Liver (tissue), 9 donors: ENCODE results near the gene AKAP13. TPM values are rescaled to one million over a fixed set of nuclear protein-coding genes. Genes with fewer than 3 reads are reported as not detected.

Source experiments
- DNase-seq: peaks from one replicate; pipeline ENCODE4 v3.0.0-alpha.2; 2017; ENCODE audit warnings: low spot score
- H3K27ac ChIP-seq, 2 donors: one replicate each; pipeline ENCODE4 v1.7.0; 2013; ENCODE audit warnings: inconsistent platforms in 2 of 2, low read length in 2 of 2, control low read depth in 1 of 2, low read depth in 1 of 2, mild to moderate bottlenecking in 1 of 2
- H3K27me3 ChIP-seq, 4 donors: one replicate each; pipeline versions ENCODE4 v1.6.1 to v1.7.0; 2013; ENCODE audit warnings: low read length in 3 of 4, inconsistent platforms in 1 of 4, mild to moderate bottlenecking in 1 of 4, moderate library complexity in 1 of 4; ENCODE audit not compliant: control insufficient read depth in 4 of 4, insufficient read depth in 4 of 4
- H3K36me3 ChIP-seq, 4 donors: one replicate each; pipeline versions ENCODE4 v1.6.1 to v1.7.0; 2013; ENCODE audit warnings: low read length in 3 of 4, mild to moderate bottlenecking in 3 of 4, low read depth in 1 of 4, moderate library complexity in 1 of 4; ENCODE audit not compliant: control insufficient read depth in 4 of 4, insufficient read depth in 3 of 4
- H3K4me1 ChIP-seq, 4 donors: one replicate each; pipeline versions ENCODE4 v1.6.1 to v1.7.0; 2013; ENCODE audit warnings: low read length in 3 of 4, mild to moderate bottlenecking in 3 of 4, moderate library complexity in 1 of 4; ENCODE audit not compliant: control insufficient read depth in 4 of 4, insufficient read depth in 4 of 4
- H3K4me3 ChIP-seq, 3 donors: one replicate each; pipeline versions ENCODE4 v1.6.1 to v1.7.0; 2013; ENCODE audit warnings: low read length in 3 of 3, control low read depth in 1 of 3, low read depth in 1 of 3, mild to moderate bottlenecking in 1 of 3
- H3K9ac ChIP-seq, 2 donors: one replicate each; pipeline ENCODE4 v1.7.0; 2013; ENCODE audit warnings: low read length in 2 of 2, mild to moderate bottlenecking in 2 of 2, moderate library complexity in 2 of 2, control low read depth in 1 of 2, low read depth in 1 of 2
- H3K9me3 ChIP-seq, 4 donors: one replicate each; pipeline versions ENCODE4 v1.6.1 to v1.7.0; 2013; ENCODE audit warnings: low read length in 3 of 4; ENCODE audit not compliant: control insufficient read depth in 4 of 4
- ATF3 ChIP-seq: IDR thresholded peaks from 2 replicates; pipeline ENCODE4 v1.6.1; 2016; ENCODE audit warnings: antibody characterized with exemption
- CTCF ChIP-seq: fragments of 150-350 bp; IDR thresholded peaks from 2 replicates; pipeline ENCODE4 v1.5.1; 2017; ENCODE audit warnings: improper control_type of control experiment, low read depth, low read length; ENCODE audit not compliant: missing input control
- EGR1 ChIP-seq, 2 donors: IDR thresholded peaks; 2 replicates each; pipeline ENCODE4 v1.6.1; 2016 to 2018; ENCODE audit warnings: antibody characterized with exemption in 2 of 2, low read depth in 2 of 2
- FOXA1 ChIP-seq: IDR thresholded peaks from 2 replicates; pipeline ENCODE4 v1.6.1; 2016; ENCODE audit warnings: antibody characterized with exemption
- FOXA2 ChIP-seq: IDR thresholded peaks from 2 replicates; pipeline ENCODE4 v1.6.1; 2016; ENCODE audit warnings: antibody characterized with exemption
- GABPA ChIP-seq, 2 donors: IDR thresholded peaks in 1 of 2; conservative IDR thresholded peaks in 1 of 2; 2 replicates each; pipeline ENCODE4 v1.6.1; 2016; ENCODE audit warnings: antibody characterized with exemption in 2 of 2, mild to moderate bottlenecking in 1 of 2, moderate library complexity in 1 of 2
- HNF4A ChIP-seq, 2 donors: conservative IDR thresholded peaks; 2 replicates each; pipeline ENCODE4 v1.6.1; 2016; ENCODE audit warnings: antibody characterized with exemption in 2 of 2, mild to moderate bottlenecking in 2 of 2
- HNF4G ChIP-seq: IDR thresholded peaks from 2 replicates; pipeline ENCODE4 v1.6.1; 2016; ENCODE audit warnings: antibody characterized with exemption
- JUND ChIP-seq, 2 donors: IDR thresholded peaks; 2 replicates each; pipeline ENCODE4 v1.6.1; 2016; ENCODE audit warnings: antibody characterized with exemption in 2 of 2
- MAX ChIP-seq: IDR thresholded peaks from 2 replicates; pipeline ENCODE4 v1.6.1; 2016; ENCODE audit warnings: antibody characterized with exemption
- NR2F2 ChIP-seq: IDR thresholded peaks from 2 replicates; pipeline ENCODE4 v1.6.1; 2016; ENCODE audit warnings: antibody characterized with exemption
- RAD21 ChIP-seq, 2 donors: IDR thresholded peaks; 2 replicates each; pipeline ENCODE4 v1.6.1; 2016; ENCODE audit warnings: antibody characterized with exemption in 2 of 2, mild to moderate bottlenecking in 2 of 2
- REST ChIP-seq: IDR thresholded peaks from 2 replicates; pipeline ENCODE4 v1.6.1; 2016; ENCODE audit warnings: antibody characterized with exemption, mild to moderate bottlenecking
- RXRA ChIP-seq, 2 donors: IDR thresholded peaks; 2 replicates each; pipeline ENCODE4 v1.6.1; 2017 to 2018; ENCODE audit warnings: antibody characterized with exemption in 2 of 2, mild to moderate bottlenecking in 1 of 2
- SP1 ChIP-seq: IDR thresholded peaks from 2 replicates; pipeline ENCODE4 v1.6.1; 2018; ENCODE audit warnings: antibody characterized with exemption, mild to moderate bottlenecking
- TAF1 ChIP-seq: conservative IDR thresholded peaks from 2 replicates; pipeline ENCODE4 v1.6.1; 2016; ENCODE audit warnings: antibody characterized with exemption, mild to moderate bottlenecking
- YY1 ChIP-seq: IDR thresholded peaks from 2 replicates; pipeline ENCODE4 v1.6.1; 2016; ENCODE audit warnings: antibody characterized with exemption, mild to moderate bottlenecking
- ZBTB33 ChIP-seq: IDR thresholded peaks from 2 replicates; pipeline ENCODE4 v1.6.1; 2016; ENCODE audit warnings: antibody characterized with exemption
- WGBS: extraction: QIAGEN DNeasy Blood & Tissue Kit; methylation state at CpG from one replicate; pipeline ENCODE4 v1.1.7; 2013; 5-methylcytosine and 5-hydroxymethylcytosine counted together
- polyA plus RNA-seq, 2 donors: library from polyadenylated mRNA; stranded (reverse) in 1 of 2; unstranded in 1 of 2; fragments of 200-250 nt in 1 of 2; fragments of >200 nt in 1 of 2; fragmentation: Nextera tagmentation in 1 of 2; extraction: Ambion mirVana in 1 of 2; gene quantifications; one replicate each; pipeline versions ENCODE4 v1.2.1 to v1.2.3, GENCODE V29; 2013 to 2015
- total RNA-seq, 2 donors: library from RNA; depleted of rRNA; stranded (reverse); fragments of >200 nt; gene quantifications; one replicate each; pipeline ENCODE4 v1.2.3, GENCODE V29; 2014
- donor health status: healthy.
- donor health status: healthy.
- donor health status: healthy.
- donor health status: healthy.
- donor health status: healthy.

AKAP13 gene
- total and polyA plus RNA-seq, 4 donors: 18.6 to 92.3 (median 37.4) TPM

- Histone ChIP-seq H3K9ac (no peak overlapping the region), H3K36me3 (no peaks in the 10 kb centered on the region), H3K27me3 (no peaks in the 10 kb centered on the region), H3K9me3 (no peaks in the 10 kb centered on the region), H3K4me3 (peak overlapping the region in 1 of 3 donors; percentile 40), H3K27ac (no peak overlapping the region), H3K4me1 (peaks cover 15 to 39% (median 17%) of the 10 kb centered on the region in 4 donors)
- TF ChIP-seq YY1 (no peak), HNF4A (conservative IDR thresholded peaks at IDR 0.05) (no peak), TAF1 (no peak), FOXA1 (no peak), MAX (no peak), EGR1 (IDR thresholded peaks at IDR 0.05; ENCODE audit: low read depth in 2 of 2) (no peak), ATF3 (no peak), RAD21 (IDR thresholded peaks at IDR 0.05) (no peak), NR2F2 (no peak), HNF4G (no peak), SP1 (no peak)
- DNase-seq: no peak
- WGBS: 92% methylated on average over 1 of the region's 1 CpG
Observed at GRCh38 chr15:85779249-85779648, 398.8 kb downstream of the AKAP13 start.

GRCh38 chr15:85780225-85780985 is 400.0 kb downstream of the AKAP13 start:
- Histone ChIP-seq H3K4me3 (peak overlapping the region in 1 of 3 donors; percentile 40), H3K36me3 (no peaks in the 10 kb centered on the region), H3K9me3 (no peaks in the 10 kb centered on the region), H3K27ac (peak overlapping the region; percentile 74 to 87), H3K27me3 (no peaks in the 10 kb centered on the region), H3K4me1 (peaks cover 12 to 41% (median 18%) of the 10 kb centered on the region in 4 donors), H3K9ac (no peak overlapping the region)
- no peak for DNase-seq
- 70% methylated on average over 8 of the region's 8 CpGs for WGBS
- TF ChIP-seq TAF1 (peak; percentile 45), HNF4A (conservative IDR thresholded peaks at IDR 0.05) (peak in 1 of 2 donors; percentile 5), ATF3 (no peak), FOXA1 (no peak)

- 40% methylated on average over 7 of the region's 7 CpGs for WGBS
- peak overlapping the region; percentile 74 to 87 for H3K27ac ChIP-seq
- TF ChIP-seq NR2F2: peak; percentile 14
- TF ChIP-seq FOXA2: peak; percentile 84
- TF ChIP-seq CTCF: no peak
- peak; percentile 86 to 90 for TF ChIP-seq HNF4A (conservative IDR thresholded peaks at IDR 0.05)
- peak; percentile 33 to 47 for TF ChIP-seq RAD21 (IDR thresholded peaks at IDR 0.05)
- TF ChIP-seq ATF3: peak; percentile 24
- TF ChIP-seq REST: peak; percentile 69
- TF ChIP-seq RXRA (IDR thresholded peaks at IDR 0.05): peak; percentile 94 to 97
- TF ChIP-seq SP1: peak; percentile 94
- peak; percentile 73 for TF ChIP-seq ZBTB33
- TF ChIP-seq JUND (IDR thresholded peaks at IDR 0.05): peak in 1 of 2 donors; percentile 70
- TF ChIP-seq TAF1: no peak
- peak; percentile 66 for TF ChIP-seq HNF4G
- no peak for TF ChIP-seq GABPA (IDR thresholded peaks at IDR 0.05 in 1 of 2, conservative IDR thresholded peaks at IDR 0.05 in 1 of 2)
Observed at GRCh38 chr15:85781099-85781498, 400.7 kb downstream of the AKAP13 start.

More at GRCh38 chr15:85781099-85781498, 400.7 kb downstream of the AKAP13 start:
- H3K9me3 ChIP-seq: no peaks in the 10 kb centered on the region
- H3K27me3 ChIP-seq: no peaks in the 10 kb centered on the region
- no peak overlapping the region for H3K9ac ChIP-seq
- H3K4me1 ChIP-seq: peaks cover 16 to 46% (median 21%) of the 10 kb centered on the region in 4 donors
- no peak for DNase-seq
- H3K4me3 ChIP-seq: peak overlapping the region in 1 of 3 donors; percentile 40
- H3K36me3 ChIP-seq: no peaks in the 10 kb centered on the region
